Endothelial cell of umbilical vein (primary cell): Measurements from ENCODE around the gene ACTG2. TPM values are rescaled to one million over a fixed set of nuclear protein-coding genes. Genes with fewer than 3 reads are reported as not detected.

Experiments used
- BruUV-seq: library from RNA; stranded (reverse); fragments of 400-500 nt; replicated peaks from 2 replicates; lab custom pipeline; 2021; lab: Mats Ljungman, UMichigan
- CTCF ChIA-PET: fragments of 300-600, 350-600 bp; sonication (Branson Sonifier 250); formaldehyde crosslinking; loops from one replicate; lab custom pipeline; 2021; ENCODE audit warnings: antibody characterized with exemption, inconsistent platforms; lab: Charles Lee
- POLR2A ChIA-PET: fragments of 300-600, 350-600 bp; sonication (Branson Sonifier 250); formaldehyde crosslinking; loops from one replicate; lab custom pipeline; 2021; ENCODE audit warnings: antibody characterized with exemption, inconsistent platforms; lab: Charles Lee
- DNase-seq: peaks from one replicate; pipeline ENCODE4 v3.0.0-alpha.2; 2011; ENCODE audit warnings: low read depth, low spot score
- FAIRE-seq: peaks from 2 replicates; lab custom pipeline; 2011; peaks lifted over from hg19 to GRCh38; lab: Jason Lieb, UNC
- H2AFZ ChIP-seq: 2 replicates; pipeline ENCODE4 v1.6.0; 2012; ENCODE audit warnings: low read depth, low read length, control low read depth, inconsistent platforms
- H3K27ac ChIP-seq: 2 replicates; pipeline ENCODE4 v1.5.1; 2011; ENCODE audit warnings: low read depth, mild to moderate bottlenecking, control low read depth, low read length, moderate library complexity; ENCODE audit not compliant: insufficient read depth
- H3K27me3 ChIP-seq, 2 experiments: 2 replicates each; pipeline versions ENCODE4 v1.6.0 to v1.6.1; 2011; ENCODE audit warnings: low read length in 2 of 2, mixed read lengths in 1 of 2; ENCODE audit not compliant: control insufficient read depth in 2 of 2, insufficient read depth in 2 of 2
- H3K36me3 ChIP-seq, 2 experiments: 2 replicates in 1 of 2; 3 replicates in 1 of 2; pipeline ENCODE4 v1.5.1; 2011; ENCODE audit warnings: low read length in 2 of 2, mild to moderate bottlenecking in 1 of 2, moderate library complexity in 1 of 2; ENCODE audit not compliant: control insufficient read depth in 2 of 2, insufficient read depth in 2 of 2; ENCODE audit errors: extremely low read depth in 1 of 2
- H3K4me1 ChIP-seq: 3 replicates; pipeline ENCODE4 v1.5.1; 2011; ENCODE audit warnings: mild to moderate bottlenecking, low read length; ENCODE audit not compliant: control insufficient read depth, insufficient read depth; ENCODE audit errors: extremely low read depth
- H3K4me2 ChIP-seq: 2 replicates; pipeline ENCODE4 v1.6.1; 2011; ENCODE audit warnings: low read length, control low read depth, mixed read lengths; ENCODE audit not compliant: insufficient read depth
- H3K4me3 ChIP-seq, 3 experiments: fragments of 200-600 bp in 1 of 3; sonication (generic), shearing (Covaris generic) in 1 of 3; replicated peaks in 1 of 3; 2 replicates each; pipeline ENCODE4 v1.5.1; 2011 to 2016; ENCODE audit warnings: control low read depth in 3 of 3, low read length in 3 of 3, mild to moderate bottlenecking in 2 of 3, inconsistent platforms in 1 of 3, low read depth in 1 of 3, moderate library complexity in 1 of 3; ENCODE audit not compliant: insufficient read depth in 1 of 3
- H3K79me2 ChIP-seq: 2 replicates; pipeline ENCODE4 v1.6.0; 2012; ENCODE audit warnings: low read length, inconsistent platforms; ENCODE audit not compliant: control insufficient read depth, insufficient read depth
- H3K9ac ChIP-seq: replicated peaks from 2 replicates; pipeline ENCODE3; 2011; ENCODE audit warnings: low read length, control low read depth; ENCODE audit not compliant: insufficient read depth; ENCODE audit errors: extremely low read depth
- H3K9me1 ChIP-seq: replicated peaks from 3 replicates; pipeline ENCODE4 v1.6.0; 2011; ENCODE audit warnings: mild to moderate bottlenecking, low read length; ENCODE audit not compliant: control insufficient read depth, insufficient read depth; ENCODE audit errors: extremely low read depth
- H3K9me3 ChIP-seq: replicated peaks from 2 replicates; pipeline ENCODE4 v1.5.1; 2012; ENCODE audit warnings: low read length, inconsistent platforms; ENCODE audit not compliant: control insufficient read depth, insufficient read depth
- H4K20me1 ChIP-seq: replicated peaks from 2 replicates; pipeline ENCODE3; 2011; ENCODE audit warnings: mild to moderate bottlenecking, low read length; ENCODE audit not compliant: control insufficient read depth, insufficient read depth; ENCODE audit errors: extremely low read depth
- CTCF ChIP-seq, 2 donors: IDR thresholded peaks; 1 replicate in 1 of 2; 2 replicates in 1 of 2; pipeline ENCODE4 v1.5.1; 2011; ENCODE audit warnings: low read length in 2 of 2, mild to moderate bottlenecking in 2 of 2, moderate library complexity in 2 of 2, control low read depth in 1 of 2, inconsistent platforms in 1 of 2, low read depth in 1 of 2; ENCODE audit not compliant: insufficient read depth in 1 of 2; ENCODE audit errors: extremely low read depth in 1 of 2
- EZH2 ChIP-seq: IDR thresholded peaks from 2 replicates; pipeline ENCODE4 v1.6.1; 2012; ENCODE audit warnings: borderline replicate concordance, low read depth, mild to moderate bottlenecking, moderate library complexity, low read length, inconsistent platforms; ENCODE audit not compliant: severe bottlenecking
- FOS ChIP-seq: IDR thresholded peaks from 2 replicates; pipeline ENCODE4 v1.6.1; 2011; ENCODE audit warnings: mild to moderate bottlenecking, low read length, moderate library complexity, borderline replicate concordance; ENCODE audit not compliant: insufficient read depth
- GATA2 ChIP-seq: IDR thresholded peaks from 2 replicates; pipeline ENCODE4 v1.7.0; 2011; ENCODE audit warnings: low read depth, mild to moderate bottlenecking, moderate library complexity, mixed read lengths, low read length; ENCODE audit not compliant: insufficient read length, insufficient read depth
- JUN ChIP-seq: IDR thresholded peaks from 2 replicates; pipeline ENCODE4 v1.6.1; 2011; ENCODE audit warnings: borderline replicate concordance, low read depth; ENCODE audit not compliant: insufficient read length, insufficient read depth
- MAX ChIP-seq: IDR thresholded peaks from 2 replicates; pipeline ENCODE4 v1.6.1; 2011; ENCODE audit not compliant: insufficient read depth, insufficient read length
- POLR2A ChIP-seq: IDR thresholded peaks from 2 replicates; pipeline ENCODE4 v1.6.1; 2012; ENCODE audit warnings: low read depth, mild to moderate bottlenecking, control low read depth, low read length
- POLR2AphosphoS5 ChIP-seq: IDR thresholded peaks from 2 replicates; pipeline ENCODE4 v1.6.1; 2012; ENCODE audit warnings: low read depth, mild to moderate bottlenecking, control low read depth, low read length, moderate library complexity; ENCODE audit not compliant: insufficient read depth
- dilution Hi-C: fragments of 300-500 bp; cut with MboI; formaldehyde crosslinking; loops from one replicate; pipeline ENCODE4 v1.15.0; 2019; ENCODE audit warnings: low sequenced_read_pairs; ENCODE audit not compliant: extremely low pct_ligation_motif_present
- intact Hi-C: fragments of 100-400 bp; cut with micrococcal nuclease; formaldehyde crosslinking; loops from one replicate; pipeline ENCODE4 v1.10.0; 2022
- polyA plus RNA-seq, 4 experiments: library from polyadenylated mRNA; depleted of rRNA in 3 of 4; stranded (reverse) in 3 of 4; unstranded in 1 of 4; fragments of >200 nt; gene quantifications; 2 replicates each; pipeline versions ENCODE4 v1.2.1 to v1.2.3, GENCODE V29; 2011 to 2012; ENCODE audit warnings: missing spikeins in 1 of 4
- total RNA-seq: library from RNA; stranded (reverse); gene quantifications from 2 replicates; pipeline ENCODE4 v1.2.3, GENCODE V29; 2021

The ACTG2 gene
- total and polyA plus RNA-seq, 2 donors (not counting 3 experiments of a cell fraction or from before 2014, with no cell fraction given): not detected

- dilution Hi-C loops: no loop called here
Observed at GRCh38 chr2:73963385-73964120, 70.7 kb downstream of the ACTG2 start.

More at GRCh38 chr2:73963385-73964120, 70.7 kb downstream of the ACTG2 start:
- Histone ChIP-seq H3K27me3 (no peaks in the 10 kb centered on the region), H4K20me1 (no peaks in the 10 kb centered on the region), H3K79me2 (no peaks in the 10 kb centered on the region), H3K4me3 (no peak overlapping the region), H3K27ac (no peak overlapping the region), H3K9ac (no peak overlapping the region), H3K36me3 (peaks cover 0 to 2% of the 10 kb centered on the region in 2 experiments), H2AFZ (no peak overlapping the region), H3K9me3 (no peaks in the 10 kb centered on the region), H3K4me1 (no peaks in the 10 kb centered on the region), H3K4me2 (no peak overlapping the region), H3K9me1 (no peaks in the 10 kb centered on the region)
- no peak for FAIRE-seq
- TF ChIP-seq CTCF (IDR thresholded peaks at IDR 0.05; ENCODE audit: extremely low read depth in 1 of 2, insufficient read depth in 1 of 2, low read depth in 1 of 2, low read length in 2 of 2) (no peak), MAX (no peak), JUN (no peak), GATA2 (no peak), EZH2 (no peak), POLR2AphosphoS5 (no peak), POLR2A (no peak), FOS (no peak)
- CTCF ChIA-PET: interaction anchor here (0.6 to 1.7 kb wide), 3 partner anchors 9 to 25 kb away, joined by 3 to 5 read pairs (median 4); no protein-coding TSS in a partner anchor
- POLR2A ChIA-PET: no interaction called here
- DNase-seq: no peak
- BruUV-seq: no TSS peak
- intact Hi-C loops: no loop called here
